BJ (cell line): ENCODE measurements around the gene C10orf62. TPM values are rescaled to one million over a fixed set of nuclear protein-coding genes. Genes with fewer than 3 reads are reported as not detected.

ENCODE experiments used
- CTCF ChIA-PET: fragments of 350-600 bp; formaldehyde crosslinking; extraction: SDS; loops from one replicate; lab custom pipeline; 2021; ENCODE audit warnings: antibody characterized with exemption, inconsistent platforms; lab: Yijun Ruan, JAX
- POLR2A ChIA-PET: fragments of 300-600 bp; sonication (Branson Sonifier 250); formaldehyde crosslinking; extraction: SDS; loops from one replicate; lab custom pipeline; 2021; ENCODE audit warnings: antibody characterized with exemption; lab: Charles Lee
- DNase-seq: peaks from one replicate; pipeline ENCODE4 v3.0.0-alpha.2; 2011; ENCODE audit warnings: low read depth
- H3K27me3 ChIP-seq: 2 replicates; pipeline ENCODE4 v1.6.0; 2011; ENCODE audit warnings: low read length; ENCODE audit not compliant: control insufficient read depth, insufficient read depth
- H3K36me3 ChIP-seq: 2 replicates; pipeline ENCODE4 v1.5.1; 2011; ENCODE audit warnings: low read length; ENCODE audit not compliant: control insufficient read depth, insufficient read depth
- H3K4me3 ChIP-seq: 2 replicates; pipeline ENCODE4 v1.5.1; 2011; ENCODE audit warnings: low read depth, mild to moderate bottlenecking, control low read depth, low read length
- CTCF ChIP-seq: IDR thresholded peaks from 2 replicates; pipeline ENCODE4 v1.5.1; 2011; ENCODE audit warnings: low read depth, mild to moderate bottlenecking, control low read depth, inconsistent platforms, low read length, moderate library complexity; ENCODE audit not compliant: insufficient read depth
- polyA plus RNA-seq: library from polyadenylated mRNA; depleted of rRNA; stranded (reverse); fragments of >200 nt; gene quantifications from 2 replicates; pipeline ENCODE4 v1.2.3, GENCODE V29; 2011

The C10orf62 gene
- polyA plus RNA-seq, 1 experiment = not detected

- no peak overlapping the region for H3K4me3 ChIP-seq
- no peaks in the 10 kb centered on the region for H3K27me3 ChIP-seq
- DNase-seq = no peak
- TF ChIP-seq CTCF = no peak
- POLR2A ChIA-PET = no interaction called here
- H3K36me3 ChIP-seq = peaks cover 15% of the 10 kb centered on the region
- CTCF ChIA-PET = interaction anchor here (0.8 to 12.3 kb wide), 19 partner anchors 13 to 165 kb away, joined by 3 to 179 read pairs (median 7); partner anchors contain the start of genes AVPI1 and HOGA1
Observed at GRCh38 chr10:97570789-97571471, 18.6 kb upstream of the C10orf62 start.

- Histone ChIP-seq H3K27me3 (no peaks in the 10 kb centered on the region), H3K36me3 (peaks cover 15% of the 10 kb centered on the region), H3K4me3 (no peak overlapping the region)
- no peak for TF ChIP-seq CTCF
- POLR2A ChIA-PET = no interaction called here
- DNase-seq = no peak
- CTCF ChIA-PET = interaction anchor here (0.5 to 12.3 kb wide), 33 partner anchors 10 to 165 kb away, joined by 3 to 179 read pairs (median 4); partner anchors contain the start of genes AVPI1, C10orf62 and HOGA1
Observed at GRCh38 chr10:97571622-97572021, 17.9 kb upstream of the C10orf62 start.

GRCh38 chr10:97572214-97572989 is 17.1 kb upstream of the C10orf62 start, which contains the start of gene ANKRD2:
TSS of gene ANKRD2 (plus strand) at chr10:97572779. CDS start at chr10:97572789, 10 bp downstream.
- H3K4me3 ChIP-seq = no peak within 1 kb of the TSS
- no peak for DNase-seq
- ChIA-PET CTCF (interaction anchor here (0.6 to 12.3 kb wide), 36 partner anchors 9 to 171 kb away, joined by 3 to 179 read pairs (median 4); partner anchors contain the start of genes AVPI1, C10orf62, HOGA1 and RRP12), POLR2A (no interaction called here)
- H3K27me3 ChIP-seq = no peaks in the 10 kb centered on the region
- H3K36me3 ChIP-seq = peaks cover 15% of the 10 kb centered on the region
- TF ChIP-seq CTCF = peak; percentile 95

GRCh38 chr10:97573021-97573420 is 16.5 kb upstream of the C10orf62 start:
- POLR2A ChIA-PET = no interaction called here
- CTCF ChIA-PET = interaction anchor here (0.6 to 12.3 kb wide), 15 partner anchors 11 to 172 kb away, joined by 3 to 179 read pairs (median 6); partner anchors contain the start of genes HOGA1 and RRP12
- no peak for DNase-seq
- peaks cover 13% of the 10 kb centered on the region for H3K36me3 ChIP-seq
- H3K27me3 ChIP-seq = no peaks in the 10 kb centered on the region
- H3K4me3 ChIP-seq = no peak overlapping the region
- TF ChIP-seq CTCF = no peak

- H3K36me3 ChIP-seq = peaks cover 13% of the 10 kb centered on the region
- H3K27me3 ChIP-seq = no peaks in the 10 kb centered on the region
- CTCF ChIA-PET = interaction anchor here (0.6 to 12.3 kb wide), 6 partner anchors 14 to 158 kb away, joined by 3 to 179 read pairs (median 4); no protein-coding TSS in a partner anchor
- no peak for DNase-seq
- no peak for TF ChIP-seq CTCF
- H3K4me3 ChIP-seq = no peak overlapping the region
- POLR2A ChIA-PET = interaction anchor here (1.5 kb wide), 1 partner anchor 23 kb away, joined by 5 read pairs; no protein-coding TSS in a partner anchor
Observed at GRCh38 chr10:97573672-97574071, 15.8 kb upstream of the C10orf62 start.
